HG03457 (cell line): ENCODE results near the gene FN3K.

Experiments
- ATAC-seq: cut with Tn5 transposase; IDR thresholded peaks from one replicate; pipeline ENCODE4 v1.9.1; 2021; ENCODE audit warnings: moderate number of reproducible peaks; ENCODE audit not compliant: unreplicated experiment

The FN3K gene

GRCh38 chr17:82793974-82794630, 58.7 kb downstream of the FN3K start:
- no peak for ATAC-seq

GRCh38 chr17:82794781-82795482, 59.5 kb downstream of the FN3K start:
- no peak for ATAC-seq

GRCh38 chr17:82795615-82796014, 60.2 kb downstream of the FN3K start:
- no peak for ATAC-seq

- no peak for ATAC-seq
Observed at GRCh38 chr17:82797061-82797460, 61.6 kb downstream of the FN3K start.

DNA sequence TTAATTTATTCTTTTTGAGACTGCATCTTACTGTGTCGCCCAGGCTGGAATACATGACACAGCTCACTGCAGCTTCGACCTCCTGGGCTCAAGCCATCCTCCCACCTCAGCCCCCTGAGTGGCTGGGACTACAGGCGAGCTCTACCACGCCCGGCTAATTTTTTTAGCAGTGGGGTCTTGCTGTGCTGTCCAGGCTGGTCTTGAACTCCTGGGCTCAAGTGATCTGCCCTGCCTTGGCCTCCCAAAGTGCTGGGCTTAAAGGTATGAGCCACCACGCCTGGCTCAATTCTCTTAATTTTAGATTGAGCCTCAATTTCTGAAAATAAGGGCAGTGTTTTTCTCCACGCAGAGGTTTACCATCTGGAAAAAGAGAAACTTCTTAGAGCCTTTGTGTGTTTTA, 63.3 kb downstream of the FN3K start:
- no peak for ATAC-seq

GRCh38 chr17:82799591-82799990, 64.2 kb downstream of the FN3K start:
- ATAC-seq, result no peak
